Dermis blood vessel endothelial cell (primary cell): ENCODE results near the gene GOLGA8B. TPM values are rescaled to one million over a fixed set of nuclear protein-coding genes. Genes with fewer than 3 reads are reported as not detected.
"Not testable (repeated sequence)": the region's sequence is repeated elsewhere in the genome, so short reads cannot be mapped to it uniquely, and the experiment has no call there.

ENCODE experiments used
- DNase-seq: peaks from one replicate; pipeline ENCODE4 v3.0.0; 2010
- total RNA-seq: library from RNA; depleted of rRNA; stranded (reverse); fragments of >200 nt; gene quantifications from 2 replicates; pipeline ENCODE4 v1.2.3, GENCODE V29; 2014

The GOLGA8B gene
- total RNA-seq, 1 donor from 2014 or later, result 28.6 TPM

GRCh38 chr15:34594361-34594760 lies 10.9 kb upstream of the GOLGA8B start:
- DNase-seq, result no peak

- DNase-seq, result peak; percentile 23
Observed at GRCh38 chr15:34591306-34591705, 7.9 kb upstream of the GOLGA8B start.

GRCh38 chr15:34588046-34588674 lies 4.7 kb upstream of the GOLGA8B start:
- DNase-seq, result peak; percentile 79

- DNase-seq, result not testable (repeated sequence)
Observed at GRCh38 chr15:34585966-34586365, 2.5 kb upstream of the GOLGA8B start.

GRCh38 chr15:34584996-34585395 lies 1.5 kb upstream of the GOLGA8B start:
- DNase-seq, result no peak

GRCh38 chr15:34584330-34584668 lies 848 bp upstream of the GOLGA8B start:
- DNase-seq, result no peak

GRCh38 chr15:34582461-34583371 lies 735 bp downstream of the GOLGA8B start:
- peak; percentile 34 for DNase-seq

- not testable (repeated sequence) for DNase-seq
Observed at GRCh38 chr15:34581687-34582460, 1.6 kb downstream of the GOLGA8B start.

- no peak for DNase-seq
Observed at GRCh38 chr15:34581043-34581365, 2.4 kb downstream of the GOLGA8B start.

- not testable (repeated sequence) for DNase-seq
Observed at GRCh38 chr15:34580251-34581042, 3.0 kb downstream of the GOLGA8B start.

- DNase-seq, result no peak
Observed at GRCh38 chr15:34578283-34578674, 5.2 kb downstream of the GOLGA8B start.

- DNase-seq, result not testable (repeated sequence)
Observed at GRCh38 chr15:34577658-34578282, 5.7 kb downstream of the GOLGA8B start.

GRCh38 chr15:34575035-34575434 lies 8.4 kb downstream of the GOLGA8B start:
- not testable (repeated sequence) for DNase-seq

GRCh38 chr15:34572921-34573320 lies 10.5 kb downstream of the GOLGA8B start:
- not testable (repeated sequence) for DNase-seq

- not testable (repeated sequence) for DNase-seq
Observed at GRCh38 chr15:34572019-34572641, 11.3 kb downstream of the GOLGA8B start.

- DNase-seq, result not testable (repeated sequence)
Observed at GRCh38 chr15:34569670-34570396, 13.6 kb downstream of the GOLGA8B start.

GRCh38 chr15:34567174-34567573 lies 16.3 kb downstream of the GOLGA8B start:
- DNase-seq, result not testable (repeated sequence)

GRCh38 chr15:34564711-34565110 lies 18.7 kb downstream of the GOLGA8B start:
- not testable (repeated sequence) for DNase-seq

GRCh38 chr15:34560814-34561213 lies 22.6 kb downstream of the GOLGA8B start:
- DNase-seq, result not testable (repeated sequence)

GRCh38 chr15:34559764-34560163 lies 23.7 kb downstream of the GOLGA8B start:
- DNase-seq, result not testable (repeated sequence)

- not testable (repeated sequence) for DNase-seq
Observed at GRCh38 chr15:34555162-34555561, 28.3 kb downstream of the GOLGA8B start.
